HG03108 (cell line): ENCODE results near the gene WDR27.
A peak's percentile ranks its signal among the peaks of the same experiment; 100 is the strongest.
"Not testable (repeated sequence)": the region's sequence is repeated elsewhere in the genome, so short reads cannot be mapped to it uniquely, and the experiment has no call there.

Experiments
- ATAC-seq: cut with Tn5 transposase; IDR thresholded peaks from one replicate; pipeline ENCODE4 v1.9.1; 2021; ENCODE audit warnings: moderate library complexity; ENCODE audit not compliant: unreplicated experiment

WDR27 gene

DNA sequence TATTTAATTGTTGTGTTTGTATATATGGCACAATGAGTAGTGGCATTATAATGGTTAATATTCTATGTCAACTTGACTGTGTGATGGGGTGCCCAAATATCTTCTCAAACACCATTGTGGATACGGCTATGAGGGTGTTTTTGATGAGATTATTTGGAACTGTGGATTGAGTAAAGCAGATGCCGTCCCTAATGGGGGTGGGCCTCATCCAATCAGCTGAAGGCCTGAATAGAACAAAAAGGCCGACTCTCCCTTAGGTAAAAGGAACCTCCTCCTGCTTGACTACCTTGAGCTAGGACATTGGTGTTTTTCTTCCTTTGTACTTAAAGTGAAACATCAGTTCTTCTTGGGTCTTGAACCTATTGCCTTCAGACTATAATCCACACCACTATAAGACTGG is 207.8 kb downstream of the WDR27 start:
- no peak for ATAC-seq

DNA sequence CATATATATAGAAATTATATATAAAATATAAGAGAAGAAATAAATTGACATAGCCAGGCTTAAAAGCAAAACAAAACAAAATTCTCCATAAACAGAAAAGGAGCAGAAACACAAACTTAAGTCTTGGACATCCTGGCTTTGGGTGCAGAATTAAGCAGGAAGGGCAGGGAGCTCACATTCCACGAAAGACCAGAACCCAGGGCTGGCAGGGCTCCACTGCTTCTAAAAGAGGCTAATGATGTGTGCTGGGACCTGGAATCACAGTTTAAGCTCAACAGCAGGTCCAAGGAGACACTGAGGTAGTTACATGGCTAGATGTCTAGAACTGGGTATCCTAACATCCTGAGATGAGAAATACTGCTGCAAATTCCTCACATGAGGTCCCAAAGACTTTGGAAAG is 210.3 kb downstream of the WDR27 start:
- ATAC-seq: no peak

DNA sequence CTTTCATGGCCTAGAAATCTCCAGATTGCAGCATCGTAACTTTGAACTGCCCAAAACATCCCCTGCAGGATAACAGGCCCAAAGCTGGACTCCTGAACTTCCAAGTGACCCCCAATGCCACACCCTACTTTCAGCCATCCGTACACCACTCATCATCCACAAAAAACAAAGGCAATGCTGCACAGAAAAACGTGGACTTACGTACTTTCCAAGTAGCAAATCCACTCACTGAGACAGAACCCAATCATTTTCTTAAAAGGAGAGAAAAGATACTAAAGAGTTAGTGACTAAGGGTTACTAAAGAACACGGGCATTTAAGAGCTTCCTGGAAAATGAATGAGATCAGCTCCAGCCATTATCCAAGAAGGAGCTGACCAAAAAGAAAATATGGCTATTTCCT is 211.0 kb downstream of the WDR27 start:
- no peak for ATAC-seq

DNA sequence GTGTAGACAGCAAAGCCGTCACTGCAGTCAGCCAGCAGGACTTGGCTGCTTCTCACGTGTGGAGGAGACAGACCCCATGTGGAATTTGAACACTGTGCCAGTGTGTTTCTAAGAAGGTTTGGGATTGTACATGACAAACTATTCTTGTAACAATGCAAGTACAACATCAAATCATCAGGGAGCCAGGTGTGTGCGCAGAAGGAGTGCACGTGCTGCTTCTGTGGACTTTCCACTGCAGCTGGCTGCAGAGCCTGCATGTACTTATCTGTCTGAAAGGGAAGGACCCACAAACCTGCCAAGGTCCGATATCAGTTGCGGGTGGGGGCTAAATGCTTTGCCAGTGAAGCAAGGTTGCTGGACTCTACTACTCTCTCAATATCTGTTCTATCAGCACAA is 211.6 kb downstream of the WDR27 start:
- ATAC-seq: no peak

DNA sequence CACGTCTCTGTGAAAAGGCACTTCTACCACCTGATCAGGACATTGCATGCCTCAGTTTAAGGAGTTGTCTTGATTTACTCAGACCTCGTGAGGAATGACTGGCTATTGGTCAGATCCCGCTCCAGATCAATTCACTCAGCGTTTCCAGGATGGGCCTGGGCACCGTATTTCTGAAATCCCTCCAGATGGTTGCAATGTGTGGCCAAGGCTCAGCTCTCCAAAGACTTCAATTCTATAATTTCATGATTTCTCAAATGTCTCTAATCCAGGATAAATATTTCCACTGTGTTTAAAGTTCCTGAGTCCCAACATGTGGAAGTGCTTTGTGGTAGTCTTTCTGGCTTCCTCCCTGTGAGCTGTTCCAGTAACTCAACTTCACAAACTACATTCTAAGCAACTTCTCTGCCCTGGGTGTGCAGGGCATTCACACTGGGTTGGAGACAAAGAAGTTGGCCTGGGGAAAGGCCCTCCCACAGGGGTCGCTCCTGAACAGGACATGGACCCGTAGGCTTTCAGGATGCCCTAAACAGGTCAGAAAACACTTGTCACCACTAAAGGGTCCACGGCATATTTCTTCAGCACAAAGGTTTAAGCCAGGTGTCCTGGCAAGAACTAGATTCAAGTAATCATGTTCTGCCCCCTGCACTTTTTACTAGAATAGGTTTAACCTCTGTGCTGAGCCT is 212.1 kb downstream of the WDR27 start:
- no peak for ATAC-seq

DNA sequence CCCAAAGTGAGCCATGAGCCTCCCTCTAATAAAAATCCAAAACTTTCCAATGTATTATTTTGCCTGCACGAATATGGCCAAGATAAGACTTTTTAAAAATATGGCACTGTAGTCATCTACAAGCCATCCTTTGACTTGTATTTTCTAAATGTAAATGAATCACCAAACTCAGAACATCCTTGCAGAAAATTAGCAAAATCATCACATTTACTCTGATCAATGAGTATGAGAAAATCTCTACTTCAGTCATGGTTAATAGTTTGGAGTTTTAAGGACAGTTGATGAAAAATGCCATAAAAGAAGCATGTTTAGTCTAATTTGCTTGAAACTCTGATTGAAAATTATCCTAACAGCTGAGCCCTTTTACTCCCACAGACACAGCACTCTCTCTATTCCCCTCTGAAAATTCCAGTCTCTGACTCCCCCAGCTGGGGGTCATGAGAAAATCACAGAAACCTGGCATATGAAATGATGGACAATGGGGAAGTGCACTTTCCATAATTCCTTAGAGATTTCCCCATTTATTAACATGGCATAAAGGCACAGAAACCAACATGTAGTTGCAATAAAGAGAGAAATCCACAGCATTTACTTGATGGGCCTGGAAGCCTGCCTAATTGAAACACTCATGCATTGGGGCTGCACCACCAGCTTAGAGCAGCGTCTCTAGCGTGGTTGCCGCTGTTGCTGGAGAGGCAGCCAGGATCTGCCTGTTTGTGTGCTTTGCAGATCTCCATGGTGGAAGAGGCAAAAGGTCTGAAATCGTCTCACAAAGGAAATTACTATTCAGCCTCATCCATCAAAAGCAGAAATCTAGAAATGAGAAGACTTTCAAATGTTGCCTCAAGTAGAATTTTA is 214.0 kb downstream of the WDR27 start:
- ATAC-seq: no peak

DNA sequence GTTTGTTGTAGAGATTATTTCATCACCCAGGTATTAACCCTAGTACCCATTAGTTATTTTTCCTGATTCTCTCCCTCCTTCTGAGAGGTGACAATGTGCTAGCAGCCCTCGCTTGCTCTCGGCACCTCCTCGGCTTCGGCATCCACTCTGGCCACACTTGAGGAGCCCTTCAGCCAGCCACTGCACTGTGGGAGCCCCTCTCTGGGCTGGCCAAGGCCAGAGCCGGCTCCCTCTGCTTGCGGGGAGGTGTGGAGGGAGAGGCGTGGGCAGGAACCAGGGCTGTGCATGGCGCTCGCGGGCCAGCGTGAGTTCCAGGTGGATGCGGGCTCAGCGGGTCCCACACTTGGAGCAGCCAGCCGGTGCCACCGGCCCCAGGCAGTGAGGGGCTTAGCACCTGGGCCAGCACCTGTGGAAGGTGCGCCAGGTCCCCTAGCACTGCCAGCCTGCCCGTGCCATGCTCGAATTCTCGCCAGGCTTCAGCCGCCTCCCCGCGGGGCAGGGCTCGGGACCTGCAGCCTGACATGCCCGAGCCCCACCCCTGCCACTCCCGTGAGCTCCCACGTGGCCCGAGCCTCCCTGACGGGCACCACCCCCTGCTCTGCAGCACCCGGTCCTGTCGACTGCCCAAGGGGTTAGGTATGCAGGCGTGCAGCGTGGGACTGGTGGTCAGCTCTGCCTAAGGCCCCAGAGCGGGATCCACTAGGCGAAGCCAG is 221.9 kb downstream of the WDR27 start:
- no peak for ATAC-seq

DNA sequence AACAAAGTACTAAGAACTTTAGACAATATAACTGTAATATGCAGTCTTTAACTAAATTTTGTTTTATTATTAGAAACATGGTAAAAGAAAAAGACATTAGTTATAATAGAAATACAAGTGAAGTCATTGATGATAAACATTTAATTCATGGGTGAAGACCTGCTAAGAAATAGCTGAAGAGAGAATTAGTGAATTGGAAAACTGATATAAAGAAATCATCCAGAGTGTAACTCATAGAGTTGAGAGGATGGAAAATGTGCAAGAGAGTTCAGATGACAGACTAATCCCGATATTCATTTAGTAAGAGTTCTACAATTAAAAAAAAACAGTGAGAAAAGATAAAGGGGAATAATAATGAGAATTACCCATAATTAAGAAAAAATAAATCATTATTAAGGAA is 227.5 kb downstream of the WDR27 start:
- no peak for ATAC-seq

DNA sequence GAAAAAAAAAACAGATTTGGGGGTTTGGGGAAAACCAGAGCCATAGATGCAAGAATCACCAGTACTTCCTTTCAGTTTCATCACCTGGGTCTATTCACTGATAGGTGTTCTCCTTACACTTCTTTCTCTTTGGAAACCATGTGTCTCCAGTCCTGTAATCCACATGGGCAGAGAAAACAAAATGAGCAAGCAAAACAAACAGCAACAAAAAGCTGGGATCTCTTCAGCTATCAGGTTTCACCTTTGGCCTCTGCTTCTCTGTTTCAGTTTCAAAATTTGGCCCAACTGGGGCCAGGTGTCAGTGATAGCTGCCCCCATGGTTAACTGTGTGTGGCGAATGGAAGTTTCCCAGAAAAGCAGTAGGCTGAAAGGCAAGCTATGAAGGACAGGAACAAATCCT is 228.2 kb downstream of the WDR27 start:
- peak; percentile 50 for ATAC-seq

DNA sequence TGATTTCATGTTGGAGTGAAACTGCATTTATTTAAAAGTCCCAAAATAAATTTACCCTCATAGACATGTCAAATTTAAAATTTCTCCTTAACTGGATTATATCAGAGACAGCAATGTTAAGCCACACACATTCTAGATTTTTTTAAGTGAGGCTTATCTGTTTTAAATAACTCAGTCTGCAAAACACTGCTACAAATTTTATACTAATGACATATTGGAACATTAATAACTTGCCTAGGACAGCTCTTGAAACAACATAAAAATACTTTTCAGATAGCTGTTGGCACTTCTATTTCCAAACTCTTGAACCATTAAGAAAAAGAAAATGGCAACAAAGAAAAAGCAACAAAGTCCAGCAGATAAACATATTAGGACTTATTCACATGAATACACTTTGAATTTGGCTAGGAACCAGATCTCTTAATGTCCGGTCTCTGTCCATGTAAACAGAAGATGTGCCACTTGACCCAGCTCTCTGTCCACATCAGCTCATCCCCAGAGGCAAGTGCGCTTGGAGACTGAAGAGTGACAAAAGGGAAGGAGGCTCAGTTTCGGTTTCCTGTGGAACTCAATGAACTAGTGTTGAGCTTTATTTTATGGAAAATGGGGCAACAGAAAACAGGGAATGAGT is 228.9 kb downstream of the WDR27 start:
- ATAC-seq: no peak

DNA sequence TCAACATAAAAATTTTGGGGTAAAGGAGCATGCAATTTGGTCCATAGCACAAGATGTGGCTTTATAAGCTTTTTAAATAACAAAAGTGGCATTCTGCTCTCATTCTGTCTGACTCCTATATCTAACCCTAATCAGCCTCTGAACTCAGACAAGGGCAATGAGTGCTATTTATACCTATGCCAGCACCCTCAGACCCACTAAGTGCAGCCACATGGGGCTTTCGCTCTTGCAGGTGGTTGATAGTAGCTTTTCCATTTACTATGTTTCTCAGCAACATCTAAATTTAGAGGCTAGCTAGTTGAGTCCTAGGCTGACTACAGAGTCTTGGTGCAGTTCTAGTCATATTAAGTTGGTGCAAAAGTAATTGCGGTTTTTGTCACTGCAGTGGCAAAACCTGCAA is 231.0 kb downstream of the WDR27 start:
- ATAC-seq: no peak

DNA sequence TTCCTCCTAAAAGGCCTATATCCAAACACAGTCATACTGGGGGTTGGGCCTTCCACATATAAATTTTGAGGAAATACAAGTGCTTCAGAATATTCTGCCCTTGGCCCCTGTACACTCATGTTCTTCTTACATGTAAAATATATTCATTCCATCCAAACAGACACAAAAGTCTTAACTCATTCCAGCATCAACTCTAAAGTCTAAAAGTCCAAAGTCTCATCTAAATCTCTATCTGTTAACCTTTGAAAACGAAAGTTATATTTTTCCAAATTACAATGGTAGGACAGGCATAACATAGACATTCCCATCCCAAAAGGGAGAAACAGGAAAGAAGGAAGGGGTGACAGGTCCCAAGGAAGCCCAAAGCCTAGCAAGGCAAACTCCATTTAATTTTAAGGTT is 232.8 kb downstream of the WDR27 start:
- no peak for ATAC-seq

DNA sequence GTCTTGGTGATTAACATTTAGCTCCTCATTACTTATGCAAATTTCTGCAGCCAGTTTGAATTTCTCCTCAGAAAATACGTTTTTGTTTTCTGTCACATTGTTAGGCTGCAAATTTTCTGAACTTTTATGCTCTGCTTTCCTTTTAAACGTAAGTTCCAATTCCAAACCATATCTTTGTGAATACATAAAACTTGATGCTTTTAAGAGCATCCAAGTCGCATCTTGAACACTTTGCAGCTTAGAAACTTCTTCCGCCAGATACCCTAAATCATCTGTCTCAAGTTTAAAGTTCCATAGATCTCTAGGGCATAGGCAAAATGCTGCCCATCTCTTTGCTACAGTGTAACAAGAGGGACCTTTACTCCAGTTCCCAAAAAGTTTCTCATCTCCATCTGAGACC is 234.1 kb downstream of the WDR27 start:
- not testable (repeated sequence) for ATAC-seq

DNA sequence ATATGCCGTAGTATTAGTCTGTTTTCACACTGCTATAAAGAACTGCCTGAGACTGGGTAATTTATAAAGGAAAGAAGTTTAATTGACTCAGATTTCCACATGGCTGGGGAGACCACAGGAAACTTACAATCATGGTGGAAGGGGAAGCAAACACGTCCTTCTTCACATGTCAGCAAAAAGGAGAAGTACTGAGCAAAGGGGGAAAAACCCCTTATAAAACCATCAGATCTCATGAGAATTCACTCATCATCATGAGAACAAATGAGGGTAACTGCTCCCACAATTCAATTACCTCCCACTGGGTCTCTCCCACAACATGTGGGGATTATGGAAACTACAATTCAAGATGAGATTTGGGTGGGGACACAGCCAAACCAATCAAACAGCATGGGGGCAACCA is 235.6 kb downstream of the WDR27 start:
- not testable (repeated sequence) for ATAC-seq

DNA sequence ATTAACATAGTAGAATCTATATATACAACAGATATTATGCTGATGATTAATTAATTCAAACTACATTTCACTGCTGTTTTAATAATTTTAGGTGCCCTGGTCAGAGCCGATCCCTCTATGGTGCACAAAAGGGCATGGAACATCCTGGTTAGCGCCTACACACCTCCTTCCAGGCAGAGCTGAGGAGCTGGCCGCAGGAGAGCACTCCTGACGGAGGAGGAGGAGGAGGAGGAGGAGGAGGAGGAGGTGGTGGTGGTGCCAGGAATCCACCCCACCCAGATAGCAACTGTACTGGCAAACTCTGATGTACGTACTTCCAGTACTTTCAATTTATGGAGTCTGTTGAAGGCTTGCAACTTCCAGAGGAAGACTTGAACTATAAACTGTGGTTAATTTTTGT is 244.1 kb downstream of the WDR27 start:
- ATAC-seq: no peak

DNA sequence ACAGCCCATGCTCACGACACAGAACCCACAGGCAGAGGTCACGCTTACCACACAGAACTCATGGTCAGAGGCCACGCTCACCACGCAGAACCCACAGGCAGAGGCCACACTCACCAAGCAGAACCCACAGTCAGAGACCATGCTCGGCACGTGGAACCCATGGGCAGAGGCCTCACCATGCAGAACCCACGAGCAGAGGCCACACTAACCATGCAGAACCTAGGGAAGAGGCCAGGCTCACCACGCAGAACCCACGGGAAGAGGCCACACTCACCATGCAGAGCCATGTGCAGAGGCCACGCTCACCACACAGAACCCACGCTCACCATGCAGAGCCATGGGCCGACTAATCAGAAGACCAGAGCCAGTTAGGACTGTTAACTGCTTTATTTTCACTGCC is 245.0 kb downstream of the WDR27 start:
- no peak for ATAC-seq

DNA sequence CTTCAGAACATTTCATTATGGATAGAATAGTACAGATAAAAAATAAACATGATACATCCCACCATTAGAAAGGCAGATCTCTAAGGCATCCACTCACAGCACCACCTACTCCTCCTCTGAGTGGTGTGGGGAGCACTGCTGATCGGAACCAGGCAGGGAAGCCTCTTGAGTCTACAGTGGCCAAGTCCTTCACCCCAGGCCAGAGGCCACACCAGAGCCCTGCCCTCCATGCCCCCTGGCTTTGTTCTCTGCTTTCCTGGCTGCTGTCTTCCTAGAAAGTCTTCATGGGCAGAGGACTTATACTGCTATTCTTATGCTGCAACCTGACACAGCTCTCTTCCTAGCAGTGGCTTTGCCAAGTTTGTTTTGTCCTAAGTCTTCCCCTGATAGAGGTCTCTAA is 246.4 kb downstream of the WDR27 start:
- ATAC-seq: no peak

DNA sequence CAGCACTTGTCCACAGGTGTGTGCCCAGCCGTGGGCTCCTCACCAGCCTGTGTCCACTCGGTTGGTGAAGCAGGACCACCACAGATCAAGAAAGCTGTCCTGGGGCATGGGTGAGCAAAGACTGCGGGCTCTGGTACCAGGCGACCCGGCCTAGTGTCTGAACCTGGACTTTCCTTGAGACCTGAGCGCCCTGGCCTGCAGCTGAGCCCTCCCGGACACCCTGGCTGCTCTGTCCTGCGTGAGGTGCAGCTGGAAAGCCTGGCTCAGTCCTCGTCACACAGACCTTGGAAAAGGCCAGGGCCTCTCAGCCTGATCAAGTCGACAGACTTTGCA is 247.0 kb downstream of the WDR27 start:
- no peak for ATAC-seq

DNA sequence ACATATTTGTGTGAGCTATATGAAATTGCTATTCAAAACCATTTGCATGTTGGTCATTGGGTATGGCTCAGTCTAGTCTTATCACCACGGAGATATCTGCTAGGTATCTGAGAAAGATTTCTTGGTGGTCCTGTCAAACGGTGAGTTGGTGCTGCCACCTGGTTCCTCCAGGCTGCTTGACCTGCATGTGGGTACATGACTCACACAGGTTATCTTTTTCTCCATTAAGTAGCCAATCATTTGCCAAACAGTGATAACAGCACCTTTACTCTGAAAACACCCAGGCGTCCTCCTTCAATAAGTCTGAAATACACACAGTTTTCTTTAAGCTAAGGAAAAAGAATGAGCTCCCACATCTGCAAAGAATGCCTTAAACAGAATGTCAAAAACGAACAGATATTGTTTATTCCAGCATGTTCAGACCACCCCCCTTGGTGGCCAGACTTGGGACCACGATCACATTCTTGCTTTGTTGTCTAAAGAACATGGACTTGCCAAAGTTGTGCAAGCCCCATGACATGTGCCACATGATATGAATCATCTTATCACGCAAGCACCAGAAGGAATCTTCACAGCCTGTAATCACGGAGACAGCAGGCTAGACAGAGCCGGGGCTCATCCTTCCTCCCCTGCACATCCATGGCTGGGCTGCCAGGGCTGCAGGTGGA is 247.5 kb downstream of the WDR27 start:
- no peak for ATAC-seq

DNA sequence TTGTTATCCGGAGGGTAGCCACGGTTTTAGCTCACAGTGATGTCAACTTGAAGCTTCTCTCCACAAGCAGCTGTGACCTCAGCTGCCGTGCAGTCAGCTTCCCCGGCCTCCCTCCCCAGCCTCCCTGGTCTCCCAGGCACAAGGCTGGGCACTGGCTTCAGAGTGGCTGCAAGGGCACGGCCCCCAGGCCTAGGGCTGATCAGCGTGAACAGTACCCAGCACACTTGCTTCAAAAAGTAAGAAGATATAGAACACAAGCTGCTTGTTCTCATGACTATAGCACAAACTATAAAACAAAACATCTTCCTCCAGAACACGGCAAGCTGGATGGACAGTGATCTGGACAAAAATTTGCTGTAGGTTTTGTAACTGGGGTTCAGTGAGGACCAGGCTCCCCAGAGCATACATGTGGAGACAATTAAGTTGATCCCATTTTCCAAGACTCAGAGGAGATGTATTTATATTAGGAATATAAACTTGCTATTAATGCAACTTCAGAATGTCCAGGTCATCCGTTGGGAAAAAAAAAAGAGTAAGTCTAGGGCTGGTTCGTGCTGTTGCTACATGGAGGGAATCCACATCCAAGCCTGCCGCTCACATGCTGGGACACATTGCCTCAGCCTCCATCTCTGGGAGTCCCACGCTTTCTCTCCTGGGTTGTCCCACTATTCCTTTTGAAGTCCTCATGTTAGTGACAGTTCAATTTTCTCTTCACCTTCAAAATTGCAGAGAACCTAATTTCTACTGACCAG is 248.8 kb downstream of the WDR27 start:
- no peak for ATAC-seq
